SK-N-SH treated with all-trans-retinoic acid at 6 μM for 48 hours (cell line): ENCODE measurements around the gene TBC1D9.

Experiments used
- ATAC-seq: fragments of 200-7000 bp; cut with Tn5 transposase; 3 replicates; pipeline ENCODE4 v1.9.1; 2020; ENCODE audit warnings: mild to moderate bottlenecking, moderate library complexity
- ARNTL ChIP-seq: fragments of 450-650 bp; formaldehyde crosslinking; IDR thresholded peaks from 2 replicates; pipeline ENCODE4 v1.5.0; 2020; ENCODE audit warnings: low read depth, mild to moderate bottlenecking, moderate library complexity, borderline replicate concordance
- BACH2 ChIP-seq: fragments of 250-450 bp; sonication (Bioruptor Pico); IDR thresholded peaks from 2 replicates; pipeline ENCODE4 v1.9.0; 2021; ENCODE audit warnings: mild to moderate bottlenecking, borderline replicate concordance
- CSDC2 ChIP-seq: fragments of 250-450 bp; sonication (Bioruptor Pico); IDR thresholded peaks from 2 replicates; pipeline ENCODE4 v1.5.0; 2020; ENCODE audit warnings: mild to moderate bottlenecking, moderate library complexity
- ESRRG ChIP-seq: fragments of 250-450 bp; sonication (Bioruptor Pico); IDR thresholded peaks from 2 replicates; pipeline ENCODE4 v1.6.1; 2021; ENCODE audit warnings: mild to moderate bottlenecking
- GLIS3 ChIP-seq: fragments of 250-450 bp; sonication (Bioruptor Pico); IDR thresholded peaks from 2 replicates; pipeline ENCODE4 v1.5.0; 2020; ENCODE audit warnings: mild to moderate bottlenecking, moderate library complexity
- ISL1 ChIP-seq: fragments of 250-450 bp; sonication (Bioruptor Pico); IDR thresholded peaks from 2 replicates; pipeline ENCODE4 v2.1.2; 2022; ENCODE audit warnings: mild to moderate bottlenecking, moderate library complexity
- OSR1 ChIP-seq: fragments of 250-450 bp; sonication (Bioruptor Pico); IDR thresholded peaks from 2 replicates; pipeline ENCODE4 v1.8.0; 2022; ENCODE audit warnings: moderate library complexity, mild to moderate bottlenecking, inconsistent platforms
- PPARA ChIP-seq: fragments of 250-450 bp; sonication (Bioruptor Pico); IDR thresholded peaks from 2 replicates; pipeline ENCODE4 v1.5.0; 2020; ENCODE audit warnings: mild to moderate bottlenecking, borderline replicate concordance
- RARB ChIP-seq: fragments of 250-450 bp; sonication (Bioruptor Pico); IDR thresholded peaks from 2 replicates; pipeline ENCODE4 v1.8.0; 2021; ENCODE audit warnings: mild to moderate bottlenecking, moderate library complexity
- SNAI2 ChIP-seq: fragments of 250-450 bp; sonication (Bioruptor Pico); IDR thresholded peaks from 2 replicates; pipeline ENCODE4 v1.5.0; 2020; ENCODE audit warnings: mild to moderate bottlenecking, moderate library complexity
- TCF4 ChIP-seq: fragments of 250-450 bp; sonication (Bioruptor Pico); IDR thresholded peaks from 2 replicates; pipeline ENCODE4 v1.8.0; 2021; ENCODE audit warnings: mild to moderate bottlenecking, moderate library complexity, borderline replicate concordance
- TOX ChIP-seq: fragments of 250-450 bp; sonication (Bioruptor Pico); IDR thresholded peaks from 2 replicates; pipeline ENCODE4 v1.8.0; 2021; ENCODE audit warnings: mild to moderate bottlenecking, moderate library complexity, borderline replicate concordance
- TSHZ2 ChIP-seq: fragments of 250-450 bp; sonication (Bioruptor Pico); IDR thresholded peaks from 2 replicates; pipeline ENCODE4 v1.5.0; 2020; ENCODE audit warnings: mild to moderate bottlenecking, moderate library complexity
- ZC3H10 ChIP-seq: fragments of 250-450 bp; sonication (Bioruptor Pico); IDR thresholded peaks from 2 replicates; pipeline ENCODE4 v1.5.1; 2021; ENCODE audit warnings: mild to moderate bottlenecking, moderate library complexity
- ZFP3 ChIP-seq: fragments of 250-450 bp; sonication (Bioruptor Pico); IDR thresholded peaks from 2 replicates; pipeline ENCODE4 v1.5.0; 2020; ENCODE audit warnings: mild to moderate bottlenecking, moderate library complexity
- ZFP30 ChIP-seq: fragments of 450-650 bp; formaldehyde crosslinking; IDR thresholded peaks from 2 replicates; pipeline ENCODE4 v1.5.0; 2022; ENCODE audit warnings: mild to moderate bottlenecking, moderate library complexity
- ZNF565 ChIP-seq: fragments of 450-650 bp; formaldehyde crosslinking; conservative IDR thresholded peaks from 2 replicates; pipeline ENCODE4 v1.5.0; 2020; ENCODE audit warnings: low read depth, mild to moderate bottlenecking, moderate library complexity
- ZNF70 ChIP-seq: fragments of 450-650 bp; formaldehyde crosslinking; IDR thresholded peaks from 2 replicates; pipeline ENCODE4 v1.5.0; 2020; ENCODE audit warnings: mild to moderate bottlenecking, moderate library complexity
- ZNF8 ChIP-seq: fragments of 450-650 bp; formaldehyde crosslinking; IDR thresholded peaks from 2 replicates; pipeline ENCODE4 v1.5.0; 2020; ENCODE audit warnings: mild to moderate bottlenecking, moderate library complexity
- TF ChIP-seq, protein P1 (sequence below): fragments of 250-450 bp; sonication (Bioruptor Pico); IDR thresholded peaks from 2 replicates; pipeline ENCODE4 v1.5.1; 2020; ENCODE audit warnings: low read depth, mild to moderate bottlenecking, moderate library complexity
- TF ChIP-seq, protein P2 (sequence below): fragments of 250-450 bp; sonication (Bioruptor Pico); IDR thresholded peaks from 2 replicates; pipeline ENCODE4 v1.5.1; 2021; ENCODE audit warnings: mild to moderate bottlenecking, moderate library complexity
- TF ChIP-seq, protein P3 (sequence below): fragments of 250-450 bp; sonication (Bioruptor Pico); IDR thresholded peaks from 2 replicates; pipeline ENCODE4 v1.8.0; 2021; ENCODE audit warnings: low read depth, mild to moderate bottlenecking, moderate library complexity, borderline replicate concordance

TBC1D9 gene

GRCh38 chr4:140701071-140701470 is 55.1 kb downstream of the TBC1D9 start (continued):
- TF ChIP-seq, protein P1, sequence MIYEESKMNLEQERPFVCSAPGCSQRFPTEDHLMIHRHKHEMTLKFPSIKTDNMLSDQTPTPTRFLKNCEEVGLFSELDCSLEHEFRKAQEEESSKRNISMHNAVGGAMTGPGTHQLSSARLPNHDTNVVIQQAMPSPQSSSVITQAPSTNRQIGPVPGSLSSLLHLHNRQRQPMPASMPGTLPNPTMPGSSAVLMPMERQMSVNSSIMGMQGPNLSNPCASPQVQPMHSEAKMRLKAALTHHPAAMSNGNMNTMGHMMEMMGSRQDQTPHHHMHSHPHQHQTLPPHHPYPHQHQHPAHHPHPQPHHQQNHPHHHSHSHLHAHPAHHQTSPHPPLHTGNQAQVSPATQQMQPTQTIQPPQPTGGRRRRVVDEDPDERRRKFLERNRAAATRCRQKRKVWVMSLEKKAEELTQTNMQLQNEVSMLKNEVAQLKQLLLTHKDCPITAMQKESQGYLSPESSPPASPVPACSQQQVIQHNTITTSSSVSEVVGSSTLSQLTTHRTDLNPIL (CRISPR knock-in tag): no peak

GRCh38 chr4:140697709-140698560 is 58.2 kb downstream of the TBC1D9 start:
- no peak for TF ChIP-seq ZNF70 (CRISPR knock-in tag)
- TF ChIP-seq ZFP30 (CRISPR knock-in tag): no peak
- TF ChIP-seq, protein P2, sequence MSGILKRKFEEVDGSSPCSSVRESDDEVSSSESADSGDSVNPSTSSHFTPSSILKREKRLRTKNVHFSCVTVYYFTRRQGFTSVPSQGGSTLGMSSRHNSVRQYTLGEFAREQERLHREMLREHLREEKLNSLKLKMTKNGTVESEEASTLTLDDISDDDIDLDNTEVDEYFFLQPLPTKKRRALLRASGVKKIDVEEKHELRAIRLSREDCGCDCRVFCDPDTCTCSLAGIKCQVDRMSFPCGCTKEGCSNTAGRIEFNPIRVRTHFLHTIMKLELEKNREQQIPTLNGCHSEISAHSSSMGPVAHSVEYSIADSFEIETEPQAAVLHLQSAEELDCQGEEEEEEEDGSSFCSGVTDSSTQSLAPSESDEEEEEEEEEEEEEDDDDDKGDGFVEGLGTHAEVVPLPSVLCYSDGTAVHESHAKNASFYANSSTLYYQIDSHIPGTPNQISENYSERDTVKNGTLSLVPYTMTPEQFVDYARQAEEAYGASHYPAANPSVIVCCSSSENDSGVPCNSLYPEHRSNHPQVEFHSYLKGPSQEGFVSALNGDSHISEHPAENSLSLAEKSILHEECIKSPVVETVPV (CRISPR knock-in tag): no peak
- TF ChIP-seq, protein P3, sequence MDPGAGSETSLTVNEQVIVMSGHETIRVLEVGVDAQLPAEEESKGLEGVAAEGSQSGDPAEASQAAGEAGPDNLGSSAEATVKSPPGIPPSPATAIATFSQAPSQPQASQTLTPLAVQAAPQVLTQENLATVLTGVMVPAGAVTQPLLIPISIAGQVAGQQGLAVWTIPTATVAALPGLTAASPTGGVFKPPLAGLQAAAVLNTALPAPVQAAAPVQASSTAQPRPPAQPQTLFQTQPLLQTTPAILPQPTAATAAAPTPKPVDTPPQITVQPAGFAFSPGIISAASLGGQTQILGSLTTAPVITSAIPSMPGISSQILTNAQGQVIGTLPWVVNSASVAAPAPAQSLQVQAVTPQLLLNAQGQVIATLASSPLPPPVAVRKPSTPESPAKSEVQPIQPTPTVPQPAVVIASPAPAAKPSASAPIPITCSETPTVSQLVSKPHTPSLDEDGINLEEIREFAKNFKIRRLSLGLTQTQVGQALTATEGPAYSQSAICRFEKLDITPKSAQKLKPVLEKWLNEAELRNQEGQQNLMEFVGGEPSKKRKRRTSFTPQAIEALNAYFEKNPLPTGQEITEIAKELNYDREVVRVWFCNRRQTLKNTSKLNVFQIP (CRISPR knock-in tag): no peak
- TF ChIP-seq PPARA (CRISPR knock-in tag): no peak
- ATAC-seq: no peak

GRCh38 chr4:140695483-140695882 is 60.7 kb downstream of the TBC1D9 start:
- ATAC-seq: no peak

DNA sequence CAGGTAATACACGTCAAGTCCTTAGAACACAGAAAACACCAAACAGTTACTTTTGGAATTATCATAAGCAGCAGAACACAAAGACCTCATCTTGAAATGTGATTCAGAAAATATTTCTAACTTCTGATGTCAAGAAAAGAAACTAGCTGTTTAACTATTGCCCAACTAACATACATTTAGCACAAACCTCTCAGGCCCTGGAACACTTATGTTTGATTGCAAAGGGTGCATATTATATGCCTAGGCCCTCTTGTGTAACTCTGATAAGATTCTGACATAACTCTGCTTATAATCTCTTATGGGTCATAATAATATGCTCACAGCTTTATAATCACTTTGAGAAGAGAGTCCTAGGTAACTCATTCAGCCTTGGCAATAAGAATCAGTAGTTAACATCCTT is 62.6 kb downstream of the TBC1D9 start:
- TF ChIP-seq RARB (no peak), TSHZ2 (CRISPR knock-in tag) (no peak), OSR1 (CRISPR knock-in tag) (no peak), ESRRG (CRISPR knock-in tag) (no peak), ZFP30 (CRISPR knock-in tag) (no peak), ISL1 (CRISPR knock-in tag) (no peak), ZC3H10 (no peak), ZNF70 (CRISPR knock-in tag) (no peak), ZNF565 (CRISPR knock-in tag) (no peak), CSDC2 (no peak), BACH2 (no peak), GLIS3 (no peak), SNAI2 (no peak), TOX (no peak), ARNTL (CRISPR knock-in tag) (no peak), ZFP3 (no peak), TCF4 (CRISPR knock-in tag) (no peak)
- TF ChIP-seq, protein P1 (CRISPR knock-in tag): no peak
- TF ChIP-seq, protein P2 (CRISPR knock-in tag): no peak
- no peak for ATAC-seq

More at GRCh38 chr4:140695483-140695882, 60.7 kb downstream of the TBC1D9 start:
- TF ChIP-seq, protein P2 (CRISPR knock-in tag): no peak
- TF ChIP-seq RARB (no peak), ZFP30 (CRISPR knock-in tag) (no peak), ZFP3 (no peak), PPARA (CRISPR knock-in tag) (no peak), ZNF565 (CRISPR knock-in tag) (no peak), ZNF8 (CRISPR knock-in tag) (no peak), ISL1 (CRISPR knock-in tag) (no peak)
- TF ChIP-seq, all 23 proteins: peak for 0
